HG02763 (cell line): ENCODE results near the gene SMPD2.
A peak's percentile ranks its signal among the peaks of the same experiment; 100 is the strongest.
"Not testable (repeated sequence)": the region's sequence is repeated elsewhere in the genome, so short reads cannot be mapped to it uniquely, and the experiment has no call there.

ENCODE experiments used
- ATAC-seq: cut with Tn5 transposase; IDR thresholded peaks from one replicate; pipeline ENCODE4 v1.9.1; 2021; ENCODE audit warnings: mild to moderate bottlenecking, moderate library complexity; ENCODE audit not compliant: unreplicated experiment

Gene SMPD2

GRCh38 chr6:109458774-109459531 lies 18.4 kb downstream of the SMPD2 start:
- no peak for ATAC-seq

DNA sequence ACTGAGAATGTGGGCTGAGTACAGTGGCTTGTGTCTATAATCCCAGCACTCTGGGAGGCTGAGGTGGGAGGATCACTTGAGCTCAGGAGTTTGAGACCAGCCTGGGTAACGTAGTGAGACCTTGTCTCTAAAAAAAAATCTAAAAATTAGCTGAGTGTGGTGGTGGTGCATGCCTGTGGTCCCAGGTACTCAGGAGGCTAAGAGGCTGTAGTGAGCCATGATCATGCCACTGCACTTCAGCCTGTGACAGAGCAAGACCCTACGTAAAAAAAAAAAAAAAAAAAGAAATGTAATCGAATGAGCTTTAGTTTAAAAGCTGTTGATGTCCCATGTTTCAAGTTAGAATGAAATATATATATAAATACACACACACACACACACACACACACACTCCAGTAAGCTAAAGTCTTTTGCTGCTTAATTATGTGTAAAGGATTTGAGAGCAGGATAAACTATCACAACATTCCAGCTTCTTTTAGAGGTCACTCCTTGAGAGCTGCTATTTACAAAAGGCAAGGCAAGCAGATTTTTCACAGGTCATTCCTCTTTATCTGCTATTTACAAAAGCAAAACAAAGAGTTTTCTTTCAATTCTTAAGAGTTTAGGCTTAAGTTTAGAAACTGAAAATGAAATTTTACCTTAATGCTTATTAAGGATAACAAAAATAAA lies 19.8 kb downstream of the SMPD2 start:
- no peak for ATAC-seq

- ATAC-seq, result not testable (repeated sequence)
Measured at GRCh38 chr6:109461205-109461604, 20.7 kb downstream of the SMPD2 start.

- ATAC-seq, result no peak
Measured at GRCh38 chr6:109461733-109462526, 21.4 kb downstream of the SMPD2 start.

DNA sequence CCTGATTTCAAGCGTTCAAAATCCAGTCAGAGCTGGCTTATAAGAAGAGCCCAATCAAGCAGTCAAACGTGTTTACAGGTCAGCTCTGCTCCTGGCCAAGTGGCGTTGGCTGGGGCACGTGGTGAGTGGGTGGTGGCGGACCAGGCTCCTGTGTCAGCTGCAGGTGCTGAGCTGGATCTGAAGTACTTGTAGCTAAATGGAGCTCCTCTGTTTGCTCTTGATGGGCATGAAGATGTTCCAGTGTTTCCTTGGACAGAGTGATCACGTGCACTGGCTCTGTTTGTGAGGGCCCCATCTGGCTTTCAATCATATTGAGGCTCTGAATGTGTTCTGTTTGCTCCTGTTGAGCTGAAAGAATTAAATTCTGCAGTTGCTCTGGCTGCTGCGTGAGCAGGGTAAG lies 25.2 kb downstream of the SMPD2 start:
- ATAC-seq, result no peak

GRCh38 chr6:109466212-109466923 lies 25.8 kb downstream of the SMPD2 start:
- no peak for ATAC-seq

GRCh38 chr6:109467696-109468095 lies 27.2 kb downstream of the SMPD2 start:
- ATAC-seq, result no peak

DNA sequence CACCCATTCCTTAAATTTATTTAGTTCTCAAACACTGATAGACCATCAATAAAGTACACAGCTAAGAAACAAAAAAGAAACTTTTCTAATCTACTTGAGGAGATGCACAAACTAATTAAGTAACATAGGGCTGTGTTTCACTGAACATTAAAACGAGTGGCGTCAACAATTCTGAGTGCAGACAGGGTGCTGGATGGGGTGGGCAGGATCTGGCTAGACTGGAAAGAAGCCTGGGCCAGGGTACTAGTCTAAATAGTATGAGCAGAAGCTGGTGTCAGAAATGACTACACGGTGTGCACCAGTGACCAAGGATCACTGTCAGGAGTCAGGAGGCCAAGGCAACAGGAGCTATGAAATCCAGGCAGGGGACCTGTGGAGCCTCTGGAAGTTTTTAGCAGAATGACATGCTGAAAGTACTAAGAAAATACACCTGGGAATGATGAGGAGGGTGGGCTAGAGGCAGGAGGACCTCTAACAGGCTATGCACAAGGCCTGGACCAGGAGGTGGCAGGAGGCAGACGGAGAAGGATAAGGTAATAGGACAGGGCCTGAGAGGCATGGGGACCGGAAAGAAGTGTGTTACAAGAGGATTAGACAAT lies 29.2 kb downstream of the SMPD2 start:
- ATAC-seq, result no peak

DNA sequence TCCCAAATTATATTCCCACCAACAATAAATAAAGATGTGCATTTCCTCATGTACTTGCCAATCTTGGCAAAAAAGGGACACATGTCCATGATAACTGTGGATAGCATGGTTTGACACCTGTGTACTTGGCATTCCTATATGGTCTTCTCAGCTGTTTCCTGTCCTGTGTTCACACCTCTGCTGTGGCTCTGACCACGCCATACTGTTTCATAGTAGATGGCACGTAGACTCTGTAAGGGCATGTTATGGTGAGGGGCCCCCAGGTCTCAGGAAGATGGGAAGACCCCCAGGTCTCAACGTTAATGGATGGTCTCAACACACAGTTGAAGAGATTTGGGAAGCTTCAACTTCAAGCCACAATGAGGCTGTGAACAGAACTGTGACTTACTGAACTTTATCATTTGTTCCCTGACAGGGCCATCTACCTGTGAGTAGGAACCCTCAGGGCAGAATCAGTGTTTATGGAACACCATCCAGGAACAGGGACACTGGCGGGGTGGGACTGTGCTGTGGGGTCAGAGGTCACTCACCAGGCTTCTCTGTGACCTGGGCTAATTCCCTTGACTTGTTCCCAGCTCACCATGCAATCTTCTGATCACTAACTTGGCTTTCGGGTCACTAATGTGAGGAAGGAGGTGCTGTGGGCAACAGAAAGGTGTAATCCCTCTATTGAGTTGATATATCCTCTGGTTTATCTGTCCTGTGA lies 30.7 kb downstream of the SMPD2 start:
- no peak for ATAC-seq

- peak; percentile 67 for ATAC-seq
Measured at GRCh38 chr6:109472132-109472995, 31.8 kb downstream of the SMPD2 start.

GRCh38 chr6:109473120-109473519 lies 32.6 kb downstream of the SMPD2 start:
- no peak for ATAC-seq

DNA sequence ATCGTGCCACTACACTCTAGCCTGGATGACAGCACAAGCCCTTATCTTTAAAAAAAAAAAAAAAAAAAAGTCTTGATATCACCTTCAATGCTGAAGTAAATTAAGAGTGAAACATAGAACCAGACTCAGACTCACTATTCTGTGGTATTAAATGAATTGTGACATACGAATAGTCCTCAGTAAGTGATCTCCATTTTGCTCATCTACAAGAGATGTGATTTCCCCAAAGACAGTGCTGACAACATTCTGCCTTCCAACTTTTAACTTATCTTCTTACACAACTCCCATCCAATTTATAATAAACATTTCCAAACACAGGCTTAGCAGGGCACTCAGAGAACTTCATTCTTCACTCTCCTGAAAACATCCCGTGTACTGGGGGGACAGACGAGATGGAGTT lies 34.5 kb downstream of the SMPD2 start:
- no peak for ATAC-seq

- no peak for ATAC-seq
Measured at GRCh38 chr6:109475625-109476024, 35.1 kb downstream of the SMPD2 start.

DNA sequence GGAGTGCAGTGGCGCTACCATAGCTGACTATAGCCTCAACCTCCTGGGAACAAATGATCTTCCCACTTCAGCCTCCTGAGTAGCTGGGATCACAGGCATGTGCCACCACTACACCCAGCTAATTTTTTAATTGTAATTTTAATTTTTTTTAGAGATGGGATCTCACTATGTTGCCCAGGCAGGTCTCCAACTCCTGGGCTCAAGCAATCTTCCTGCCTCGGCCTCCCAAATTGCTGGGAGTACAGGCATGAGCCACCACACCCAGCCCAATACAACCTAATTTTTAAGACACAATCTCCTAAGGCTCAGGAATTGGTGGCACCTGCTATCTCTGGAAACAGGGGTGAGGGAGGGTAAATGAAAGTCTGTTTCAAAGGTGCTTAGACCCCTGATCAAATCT lies 36.7 kb downstream of the SMPD2 start:
- ATAC-seq, result no peak

- peak; percentile 69 for ATAC-seq
Measured at GRCh38 chr6:109477725-109478124, 37.2 kb downstream of the SMPD2 start.

DNA sequence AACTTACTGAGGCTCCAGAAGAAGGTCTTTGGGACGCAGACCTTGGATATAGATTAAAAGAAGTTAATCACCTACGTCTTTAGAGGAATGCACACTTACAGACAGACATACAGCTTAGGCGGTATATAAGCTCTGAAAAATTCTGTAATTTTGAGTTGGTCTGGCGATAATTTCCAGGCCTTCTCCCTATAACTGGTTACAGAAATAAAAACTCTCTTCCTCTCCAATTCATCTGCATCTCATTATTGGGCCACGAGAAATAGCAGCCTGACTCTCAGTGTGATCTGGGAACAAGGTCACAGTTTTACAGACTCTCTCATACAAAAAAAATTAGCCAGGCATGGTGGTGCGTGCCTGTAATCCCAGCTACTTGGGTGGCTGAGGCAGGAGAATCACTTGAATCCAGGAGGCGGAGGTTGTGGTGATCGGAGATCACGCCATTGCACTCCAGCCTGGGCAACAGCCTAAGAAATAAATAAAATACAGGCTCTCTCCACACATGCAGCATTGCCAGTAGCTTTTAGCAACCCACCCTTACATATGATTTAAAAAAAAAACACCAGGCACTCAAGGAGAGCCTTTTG lies 37.8 kb downstream of the SMPD2 start:
- no peak for ATAC-seq

DNA sequence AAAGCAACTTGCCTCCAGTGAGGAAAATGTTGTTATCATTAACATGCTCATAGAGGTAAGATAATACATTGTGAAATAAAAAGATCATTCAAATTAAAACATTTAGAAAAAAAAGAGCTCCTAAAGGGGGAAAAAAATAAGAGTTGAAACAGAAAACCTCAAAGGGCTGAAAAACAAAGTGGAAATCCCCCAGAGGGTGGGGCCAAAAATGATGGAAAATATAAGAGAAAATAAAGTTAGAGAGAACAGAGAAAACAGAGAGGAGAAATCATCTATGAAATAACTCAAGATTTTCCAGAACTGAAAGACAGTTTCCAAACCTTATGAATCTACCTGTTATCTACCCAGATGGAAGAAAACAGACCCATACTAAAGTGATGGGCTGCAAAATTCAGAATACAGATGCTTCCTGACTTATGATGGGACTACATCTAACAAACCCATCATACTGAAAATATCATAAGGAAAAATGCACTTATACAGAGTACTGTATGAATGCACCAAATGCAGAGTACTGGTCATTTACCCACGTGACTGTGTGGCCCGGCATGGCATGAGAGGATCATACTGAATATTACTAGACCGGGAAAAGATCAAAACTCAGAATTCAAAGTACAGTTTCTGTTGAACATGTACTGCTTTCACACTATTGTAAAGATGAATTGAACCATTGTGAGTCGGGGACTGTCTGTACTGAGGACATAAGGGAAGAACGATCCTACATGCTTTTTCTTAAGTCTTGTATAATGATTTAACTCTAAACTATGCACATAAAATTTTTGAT lies 38.5 kb downstream of the SMPD2 start:
- no peak for ATAC-seq

DNA sequence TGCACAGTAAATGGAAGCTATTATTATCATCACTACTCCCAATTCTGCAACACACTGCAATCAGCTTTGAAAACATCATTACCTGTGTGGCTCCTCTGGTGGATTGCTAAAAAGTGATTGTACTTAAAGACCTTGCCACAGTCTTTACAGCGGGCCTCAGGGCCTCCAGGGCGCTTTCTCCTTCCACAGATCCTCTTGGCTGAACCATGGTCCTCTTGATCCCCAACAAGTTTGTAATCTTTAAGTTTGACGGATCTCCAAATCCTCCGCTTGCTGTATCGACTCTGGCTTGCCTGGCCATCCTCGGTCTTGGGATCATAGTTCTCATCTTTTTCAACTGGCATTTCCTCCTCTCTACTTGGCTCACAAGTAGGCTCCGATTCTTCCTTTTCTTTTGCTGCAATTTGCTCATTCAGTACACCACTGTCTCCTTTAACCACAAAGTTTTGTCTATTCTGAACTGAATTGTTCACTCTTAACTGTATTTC lies 40.5 kb downstream of the SMPD2 start:
- ATAC-seq, result no peak
